OCI-LY7 (cell line): ENCODE measurements around the gene ERN2. TPM values are rescaled to one million over a fixed set of nuclear protein-coding genes. Genes with fewer than 3 reads are reported as not detected.

ENCODE experiments used
- BruUV-seq: library from RNA; stranded (reverse); fragments of 400-500 nt; replicated peaks from 2 replicates; lab custom pipeline; 2021; lab: Mats Ljungman, UMichigan
- CTCF ChIA-PET: fragments of 300-600 bp; sonication (Branson Sonifier 250); formaldehyde crosslinking; loops from one replicate; lab custom pipeline; 2022; ENCODE audit warnings: antibody characterized with exemption; ENCODE audit not compliant: unreplicated experiment; lab: Charles Lee
- POLR2A ChIA-PET: fragments of 300-600 bp; sonication (Branson Sonifier 250); formaldehyde crosslinking; loops from one replicate; lab custom pipeline; 2022; ENCODE audit warnings: antibody characterized with exemption; lab: Charles Lee
- DNase-seq: peaks from one replicate; pipeline ENCODE4 v3.0.0-alpha.2; 2015; ENCODE audit warnings: low spot score
- H2AFZ ChIP-seq: fragments of 200-600 bp; sonication (generic), shearing (Covaris generic); 2 replicates; pipeline ENCODE4 v1.6.1; 2014; ENCODE audit warnings: mild to moderate bottlenecking, antibody characterized with exemption, low read length, moderate library complexity
- H3K27ac ChIP-seq: fragments of 200-600 bp; sonication (generic); 2 replicates; pipeline ENCODE4 v1.5.1; 2014; ENCODE audit warnings: mixed run types, low read depth, mild to moderate bottlenecking, moderate library complexity, low read length, inconsistent platforms; ENCODE audit not compliant: poor library complexity, severe bottlenecking
- H3K36me3 ChIP-seq: fragments of 200-600 bp; sonication (generic); 2 replicates; pipeline ENCODE4 v1.6.1; 2014; ENCODE audit warnings: mild to moderate bottlenecking, antibody characterized with exemption, low read length, moderate library complexity, mixed read lengths; ENCODE audit not compliant: insufficient read depth
- H3K4me1 ChIP-seq: fragments of 200-600 bp; sonication (generic); 2 replicates; pipeline ENCODE4 v1.5.1; 2014; ENCODE audit warnings: mild to moderate bottlenecking, low read length; ENCODE audit not compliant: insufficient read depth, poor library complexity, severe bottlenecking
- H3K4me2 ChIP-seq: fragments of 200-600 bp; sonication (generic); 2 replicates; pipeline ENCODE4 v1.6.1; 2014; ENCODE audit warnings: mild to moderate bottlenecking, low read length
- H3K4me3 ChIP-seq: fragments of 200-600 bp; sonication (generic); 2 replicates; pipeline ENCODE4 v1.5.1; 2014; ENCODE audit warnings: mild to moderate bottlenecking, low read depth, low read length; ENCODE audit not compliant: poor library complexity, severe bottlenecking
- H3K79me2 ChIP-seq: fragments of 200-600 bp; sonication (generic); 2 replicates; pipeline ENCODE4 v1.6.1; 2016; ENCODE audit warnings: low read depth, mild to moderate bottlenecking, low read length, moderate library complexity, mixed read lengths; ENCODE audit not compliant: insufficient read depth
- H3K9me2 ChIP-seq: fragments of 200-600 bp; sonication (generic); 2 replicates; pipeline ENCODE4 v1.6.1; 2016; ENCODE audit warnings: mild to moderate bottlenecking, low read length, mixed read lengths; ENCODE audit not compliant: insufficient read depth
- H3K9me3 ChIP-seq: fragments of 200-600 bp; sonication (generic); 2 replicates; pipeline ENCODE4 v1.6.1; 2014; ENCODE audit warnings: mild to moderate bottlenecking, mixed run types, low read length, mixed read lengths
- H4K20me1 ChIP-seq: fragments of 200-600 bp; sonication (generic); 2 replicates; pipeline ENCODE4 v1.6.1; 2014; ENCODE audit warnings: mild to moderate bottlenecking, antibody characterized with exemption, low read length, moderate library complexity, mixed read lengths; ENCODE audit not compliant: insufficient read depth
- CTCF ChIP-seq: fragments of 200-600 bp; sonication (generic); conservative IDR thresholded peaks from 2 replicates; pipeline ENCODE4 v1.5.1; 2014; ENCODE audit warnings: mild to moderate bottlenecking, antibody characterized with exemption, low read length, moderate library complexity, mixed read lengths
- EZH2phosphoT487 ChIP-seq: fragments of 200-600 bp; sonication (generic); IDR thresholded peaks from 2 replicates; pipeline ENCODE4 v1.6.1; 2018; ENCODE audit warnings: low read depth, borderline replicate concordance, mild to moderate bottlenecking, mixed run types, antibody characterized with exemption, low read length, moderate library complexity, mixed read lengths
- intact Hi-C: fragments of 100-400 bp; cut with micrococcal nuclease; formaldehyde crosslinking; loops from one replicate; pipeline ENCODE4 v1.10.0; 2022; ENCODE audit not compliant: unreplicated experiment
- total RNA-seq, 2 experiments: library from RNA; depleted of rRNA in 1 of 2; stranded (reverse); fragments of >200 nt in 1 of 2; shearing (Covaris generic) in 1 of 2; gene quantifications; 2 replicates each; pipeline ENCODE4 v1.2.3, GENCODE V29; 2014 to 2022

Gene ERN2
- total RNA-seq, 2 experiments from 2014 or later: 1.2 to 2.5 TPM

GRCh38 chr16:23701045-23701444 is 12.0 kb downstream of the ERN2 start:
- no peaks in the 10 kb centered on the region for H3K79me2 ChIP-seq
- ChIA-PET CTCF (no interaction called here), POLR2A (interaction anchor here (0.7 kb wide), 2 partner anchors 58 to 129 kb away, joined by 3 to 4 read pairs; no protein-coding TSS in a partner anchor)
- no peak overlapping the region for H3K4me3 ChIP-seq
- no peaks in the 10 kb centered on the region for H4K20me1 ChIP-seq
- no peak for DNase-seq
- no peak overlapping the region for H3K4me2 ChIP-seq
- H3K27ac ChIP-seq: no peak overlapping the region
- peaks cover 9% of the 10 kb centered on the region for H3K4me1 ChIP-seq
- no peaks in the 10 kb centered on the region for H3K9me2 ChIP-seq
- no peaks in the 10 kb centered on the region; the same call in 1 of the 2 replicates for H3K36me3 ChIP-seq
- intact Hi-C loops: no loop called here
- no TSS peak for BruUV-seq
- TF ChIP-seq CTCF (no peak), EZH2phosphoT487 (no peak)
- 0 out of 2 replicates have a peak, but pooled peaks cover 5% of the 10 kb centered on the region for H3K9me3 ChIP-seq
- no peak overlapping the region for H2AFZ ChIP-seq

- Histone ChIP-seq H3K79me2 (no peaks in the 10 kb centered on the region), H3K9me3 (0 out of 2 replicates have a peak, but pooled peaks cover 5% of the 10 kb centered on the region), H2AFZ (no peak overlapping the region), H3K36me3 (no peaks in the 10 kb centered on the region; the same call in 1 of the 2 replicates), H3K4me2 (no peak overlapping the region), H3K27ac (no peak overlapping the region), H3K4me1 (peaks cover 14% of the 10 kb centered on the region), H3K4me3 (no peak overlapping the region), H4K20me1 (no peaks in the 10 kb centered on the region), H3K9me2 (no peaks in the 10 kb centered on the region)
- BruUV-seq: no TSS peak
- no peak for DNase-seq
- TF ChIP-seq CTCF: no peak
- no peak for TF ChIP-seq EZH2phosphoT487
- intact Hi-C loops: no loop called here
- ChIA-PET CTCF (no interaction called here), POLR2A (interaction anchor here (1.2 to 1.3 kb wide), 2 partner anchors 9 to 14 kb away, joined by 3 to 4 read pairs; no protein-coding TSS in a partner anchor)
These were observed 12.5 kb downstream of the ERN2 start for GRCh38 chr16:23700509-23700908.

GRCh38 chr16:23700093-23700492 is 12.9 kb downstream of the ERN2 start:
- H2AFZ ChIP-seq: no peak overlapping the region
- no TSS peak for BruUV-seq
- H3K4me1 ChIP-seq: peaks cover 14% of the 10 kb centered on the region
- no peak overlapping the region for H3K27ac ChIP-seq
- no peaks in the 10 kb centered on the region for H3K79me2 ChIP-seq
- H3K9me3 ChIP-seq: 0 out of 2 replicates have a peak, but pooled peaks cover 5% of the 10 kb centered on the region
- intact Hi-C loops: no loop called here
- POLR2A ChIA-PET: interaction anchor here (0.6 to 1.3 kb wide), 3 partner anchors 9 to 203 kb away, joined by 3 to 4 read pairs (median 3); no protein-coding TSS in a partner anchor
- DNase-seq: no peak
- no peak overlapping the region for H3K4me2 ChIP-seq
- CTCF ChIA-PET: no interaction called here
- no peaks in the 10 kb centered on the region; the same call in 1 of the 2 replicates for H3K36me3 ChIP-seq
- no peak overlapping the region for H3K4me3 ChIP-seq
- H4K20me1 ChIP-seq: no peaks in the 10 kb centered on the region
- TF ChIP-seq EZH2phosphoT487: no peak
- TF ChIP-seq CTCF: no peak
- H3K9me2 ChIP-seq: no peaks in the 10 kb centered on the region
